IgD-negative memory B cell (primary cell): ENCODE measurements around the gene HIVEP1. TPM values are rescaled to one million over a fixed set of nuclear protein-coding genes. Genes with fewer than 3 reads are reported as not detected.

ENCODE experiments used
- H3K27ac Mint-ChIP-seq, 3 donors: one replicate each; pipeline ENCODE4 v1.8.0; 2020 to 2022; ENCODE audit warnings: mild to moderate bottlenecking in 3 of 3, mixed read lengths in 3 of 3, moderate library complexity in 1 of 3
- H3K27me3 Mint-ChIP-seq: one replicate; pipeline ENCODE4 v1.8.0; 2021; ENCODE audit warnings: mixed read lengths
- H3K36me3 Mint-ChIP-seq: one replicate; pipeline ENCODE4 v1.8.0; 2020; ENCODE audit warnings: mild to moderate bottlenecking, mixed read lengths
- H3K4me1 Mint-ChIP-seq, 3 donors: one replicate each; pipeline ENCODE4 v1.8.0; 2020 to 2022; ENCODE audit warnings: mixed read lengths in 3 of 3, mild to moderate bottlenecking in 1 of 3
- H3K4me3 Mint-ChIP-seq, 4 donors: one replicate each; pipeline ENCODE4 v1.8.0; 2020 to 2022; ENCODE audit warnings: mild to moderate bottlenecking in 4 of 4, mixed read lengths in 4 of 4, moderate library complexity in 3 of 4
- H3K9me3 Mint-ChIP-seq, 3 donors: one replicate each; pipeline ENCODE4 v1.8.0; 2020 to 2021; ENCODE audit warnings: mixed read lengths in 3 of 3, mild to moderate bottlenecking in 1 of 3
- polyA plus RNA-seq: library from polyadenylated mRNA; unstranded; fragments of 300-500 nt; fragmentation: Illumina TruSeq; gene quantifications from one replicate; pipeline ENCODE4 v1.2.3, GENCODE V29; 2021

The HIVEP1 gene
- polyA plus RNA-seq, 1 donor from 2014 or later, result 14.7 TPM

- H3K4me1 Mint-ChIP-seq, result peaks cover 17 to 24% (median 19%) of the 10 kb centered on the region in 3 donors
Measured at GRCh38 chr6:11977738-11978137, 34.4 kb upstream of the HIVEP1 start.

GRCh38 chr6:11978169-11978987, 33.7 kb upstream of the HIVEP1 start:
- no peaks in the 10 kb centered on the region for H3K27me3 Mint-ChIP-seq
- H3K4me3 Mint-ChIP-seq, result no peak overlapping the region
- H3K36me3 Mint-ChIP-seq, result peaks cover 3% of the 10 kb centered on the region
- H3K27ac Mint-ChIP-seq, result no peak overlapping the region
- H3K9me3 Mint-ChIP-seq, result no peaks in the 10 kb centered on the region
- peaks cover 17 to 24% (median 19%) of the 10 kb centered on the region in 3 donors for H3K4me1 Mint-ChIP-seq

More at GRCh38 chr6:11977738-11978137, 34.4 kb upstream of the HIVEP1 start:
- no peaks in the 10 kb centered on the region for H3K9me3 Mint-ChIP-seq
- H3K27ac Mint-ChIP-seq, result no peak overlapping the region
- H3K36me3 Mint-ChIP-seq, result peaks cover 2% of the 10 kb centered on the region
- H3K4me3 Mint-ChIP-seq, result no peak overlapping the region
- H3K27me3 Mint-ChIP-seq, result no peaks in the 10 kb centered on the region

GRCh38 chr6:11979866-11980265, 32.2 kb upstream of the HIVEP1 start:
- no peak overlapping the region for H3K27ac Mint-ChIP-seq
- H3K4me1 Mint-ChIP-seq, result peaks cover 17 to 22% (median 18%) of the 10 kb centered on the region in 3 donors
- no peaks in the 10 kb centered on the region for H3K9me3 Mint-ChIP-seq
- H3K36me3 Mint-ChIP-seq, result peaks cover 5% of the 10 kb centered on the region
- no peak overlapping the region for H3K4me3 Mint-ChIP-seq
- no peaks in the 10 kb centered on the region for H3K27me3 Mint-ChIP-seq

GRCh38 chr6:11983306-11983705, 28.8 kb upstream of the HIVEP1 start:
- Mint-ChIP-seq H3K27ac (no peak overlapping the region), H3K4me3 (no peak overlapping the region), H3K9me3 (no peaks in the 10 kb centered on the region), H3K27me3 (no peaks in the 10 kb centered on the region), H3K4me1 (peaks cover under 1 to 2% (median 1%) of the 10 kb centered on the region in 3 donors), H3K36me3 (peaks cover 2% of the 10 kb centered on the region)

- Mint-ChIP-seq H3K4me1 (peaks cover 0 to 1% (median 0%) of the 10 kb centered on the region in 3 donors), H3K27me3 (no peaks in the 10 kb centered on the region), H3K36me3 (peaks cover 4% of the 10 kb centered on the region), H3K9me3 (no peaks in the 10 kb centered on the region), H3K27ac (no peak overlapping the region), H3K4me3 (no peak overlapping the region)
Measured at GRCh38 chr6:11987386-11987785, 24.7 kb upstream of the HIVEP1 start.

GRCh38 chr6:11989386-11989785, 22.7 kb upstream of the HIVEP1 start:
- Mint-ChIP-seq H3K4me1 (peaks cover 0 to 1% (median 0%) of the 10 kb centered on the region in 3 donors), H3K9me3 (no peaks in the 10 kb centered on the region), H3K27me3 (no peaks in the 10 kb centered on the region), H3K4me3 (no peak overlapping the region), H3K36me3 (peaks cover 2% of the 10 kb centered on the region), H3K27ac (no peak overlapping the region)

- Mint-ChIP-seq H3K9me3 (no peaks in the 10 kb centered on the region), H3K27me3 (no peaks in the 10 kb centered on the region), H3K4me3 (no peak overlapping the region), H3K36me3 (peaks cover 2% of the 10 kb centered on the region), H3K4me1 (peaks cover 0 to 1% (median 0%) of the 10 kb centered on the region in 3 donors), H3K27ac (no peak overlapping the region)
Measured at GRCh38 chr6:11992086-11992485, 20.0 kb upstream of the HIVEP1 start.

- no peaks in the 10 kb centered on the region for H3K9me3 Mint-ChIP-seq
- no peaks in the 10 kb centered on the region for H3K27me3 Mint-ChIP-seq
- H3K4me3 Mint-ChIP-seq, result no peak overlapping the region
- no peaks in the 10 kb centered on the region for H3K4me1 Mint-ChIP-seq
- H3K36me3 Mint-ChIP-seq, result peaks cover 2% of the 10 kb centered on the region
- no peak overlapping the region for H3K27ac Mint-ChIP-seq
Measured at GRCh38 chr6:11994875-11995461, 17.1 kb upstream of the HIVEP1 start.

GRCh38 chr6:11996751-11997150, 15.4 kb upstream of the HIVEP1 start:
- Mint-ChIP-seq H3K36me3 (no peaks in the 10 kb centered on the region), H3K4me3 (no peak overlapping the region), H3K4me1 (no peaks in the 10 kb centered on the region), H3K27ac (peak overlapping the region in 1 of 3 donors; percentile 12), H3K27me3 (no peaks in the 10 kb centered on the region), H3K9me3 (no peaks in the 10 kb centered on the region)

- Mint-ChIP-seq H3K36me3 (no peaks in the 10 kb centered on the region), H3K4me1 (no peaks in the 10 kb centered on the region), H3K27ac (no peak overlapping the region), H3K27me3 (no peaks in the 10 kb centered on the region), H3K4me3 (no peak overlapping the region), H3K9me3 (no peaks in the 10 kb centered on the region)
Measured at GRCh38 chr6:11999246-11999645, 12.9 kb upstream of the HIVEP1 start.

GRCh38 chr6:12000174-12000573, 11.9 kb upstream of the HIVEP1 start:
- Mint-ChIP-seq H3K36me3 (no peaks in the 10 kb centered on the region), H3K27me3 (no peaks in the 10 kb centered on the region), H3K27ac (no peak overlapping the region), H3K9me3 (no peaks in the 10 kb centered on the region), H3K4me1 (no peaks in the 10 kb centered on the region), H3K4me3 (no peak overlapping the region)

GRCh38 chr6:12001004-12001705, 11.0 kb upstream of the HIVEP1 start:
- H3K4me3 Mint-ChIP-seq, result no peak overlapping the region
- no peaks in the 10 kb centered on the region for H3K36me3 Mint-ChIP-seq
- no peaks in the 10 kb centered on the region for H3K27me3 Mint-ChIP-seq
- H3K27ac Mint-ChIP-seq, result no peak overlapping the region
- no peaks in the 10 kb centered on the region for H3K9me3 Mint-ChIP-seq
- H3K4me1 Mint-ChIP-seq, result no peaks in the 10 kb centered on the region

- H3K36me3 Mint-ChIP-seq, result no peaks in the 10 kb centered on the region
- H3K9me3 Mint-ChIP-seq, result no peaks in the 10 kb centered on the region
- no peaks in the 10 kb centered on the region for H3K4me1 Mint-ChIP-seq
- H3K27me3 Mint-ChIP-seq, result no peaks in the 10 kb centered on the region
- H3K27ac Mint-ChIP-seq, result no peak overlapping the region
- H3K4me3 Mint-ChIP-seq, result no peak overlapping the region
Measured at GRCh38 chr6:12001706-12002435, 10.2 kb upstream of the HIVEP1 start.

GRCh38 chr6:12007473-12007872, 4.6 kb upstream of the HIVEP1 start:
- no peaks in the 10 kb centered on the region for H3K36me3 Mint-ChIP-seq
- peak overlapping the region; percentile 9 to 100 (median 100) for H3K27ac Mint-ChIP-seq
- H3K27me3 Mint-ChIP-seq, result no peaks in the 10 kb centered on the region
- no peaks in the 10 kb centered on the region for H3K9me3 Mint-ChIP-seq
- H3K4me1 Mint-ChIP-seq, result peaks cover 19 to 30% (median 23%) of the 10 kb centered on the region in 3 donors
- H3K4me3 Mint-ChIP-seq, result peak overlapping the region in 2 of 4 donors; percentile 99

- Mint-ChIP-seq H3K27ac (peak overlapping the region; percentile 100), H3K4me3 (peak overlapping the region; percentile 96 to 99 (median 98)), H3K4me1 (peaks cover 19 to 30% (median 23%) of the 10 kb centered on the region in 3 donors), H3K36me3 (no peaks in the 10 kb centered on the region), H3K27me3 (no peaks in the 10 kb centered on the region), H3K9me3 (no peaks in the 10 kb centered on the region)
Measured at GRCh38 chr6:12007887-12008286, 4.2 kb upstream of the HIVEP1 start.
